Mucosa of descending colon (tissue), 3 donors: ENCODE measurements around the gene ZMYM3. TPM values are rescaled to one million over a fixed set of nuclear protein-coding genes. Genes with fewer than 3 reads are reported as not detected.

ENCODE experiments used
- ATAC-seq: fragments of 200-7000 bp; cut with Tn5 transposase; one replicate; pipeline ENCODE4 v1.9.1; 2020; ENCODE audit warnings: mild to moderate bottlenecking, moderate library complexity
- DNase-seq, 3 donors: peaks; one replicate each; pipeline ENCODE4 v3.0.0-alpha.2; 2020
- H3K36me3 ChIP-seq: fragments of 200-600 bp; one replicate; pipeline ENCODE4 v1.8.0; 2021; ENCODE audit warnings: low read depth, mild to moderate bottlenecking
- H3K4me1 ChIP-seq: fragments of 200-600 bp; one replicate; pipeline ENCODE4 v1.8.0; 2021; ENCODE audit warnings: low read depth, mild to moderate bottlenecking
- H3K4me3 ChIP-seq: fragments of 200-600 bp; one replicate; pipeline ENCODE4 v1.8.0; 2021; ENCODE audit warnings: mild to moderate bottlenecking
- H3K9me3 ChIP-seq: fragments of 200-600 bp; one replicate; pipeline ENCODE4 v1.8.0; 2021; ENCODE audit warnings: mild to moderate bottlenecking
- intact Hi-C, 2 donors: fragments of 100-400 bp; cut with DNase I in 1 of 2; cut with micrococcal nuclease in 1 of 2; formaldehyde crosslinking; loops; one replicate each; pipeline versions ENCODE4 v1.11.0 to v1.11.1; 2022; cut with DNase I, micrococcal nuclease
- total RNA-seq, 3 donors: library from RNA; stranded (reverse); fragmentation: NEBNext Ultra II Directional in 2 of 3; extraction: Animal tissue kit (Norgen Biotek cat#: 25700) in 2 of 3; gene quantifications; one replicate each; pipeline versions ENCODE4 v1.2.1 to v1.2.4, GENCODE V29; 2021 to 2023
- TF ChIP-seq, protein P1 (sequence below): fragments of 200-600 bp; IDR thresholded peaks from one replicate; pipeline ENCODE4 v1.8.0; 2022; ENCODE audit warnings: antibody characterized with exemption, mild to moderate bottlenecking
- donor health status: DM: no; HTN: no; CAD: no; lungs with moderate emphysema.
- donor health status: DM: no; HTN: no; CAD: no.
- donor health status: DM: no; HTN: yes; CAD: no.

The ZMYM3 gene
- total RNA-seq, 3 donors from 2014 or later = 13.7 to 24.9 (median 16.4) TPM

- intact Hi-C loops = no loop called here
- ATAC-seq (no peak), DNase-seq (peak in 2 of 3 donors; percentile 35 to 67)
- Histone ChIP-seq H3K9me3 (no peaks in the 10 kb centered on the region), H3K36me3 (no peaks in the 10 kb centered on the region), H3K4me3 (peak overlapping the region; percentile 24), H3K4me1 (no peaks in the 10 kb centered on the region)
- TF ChIP-seq, protein P1, sequence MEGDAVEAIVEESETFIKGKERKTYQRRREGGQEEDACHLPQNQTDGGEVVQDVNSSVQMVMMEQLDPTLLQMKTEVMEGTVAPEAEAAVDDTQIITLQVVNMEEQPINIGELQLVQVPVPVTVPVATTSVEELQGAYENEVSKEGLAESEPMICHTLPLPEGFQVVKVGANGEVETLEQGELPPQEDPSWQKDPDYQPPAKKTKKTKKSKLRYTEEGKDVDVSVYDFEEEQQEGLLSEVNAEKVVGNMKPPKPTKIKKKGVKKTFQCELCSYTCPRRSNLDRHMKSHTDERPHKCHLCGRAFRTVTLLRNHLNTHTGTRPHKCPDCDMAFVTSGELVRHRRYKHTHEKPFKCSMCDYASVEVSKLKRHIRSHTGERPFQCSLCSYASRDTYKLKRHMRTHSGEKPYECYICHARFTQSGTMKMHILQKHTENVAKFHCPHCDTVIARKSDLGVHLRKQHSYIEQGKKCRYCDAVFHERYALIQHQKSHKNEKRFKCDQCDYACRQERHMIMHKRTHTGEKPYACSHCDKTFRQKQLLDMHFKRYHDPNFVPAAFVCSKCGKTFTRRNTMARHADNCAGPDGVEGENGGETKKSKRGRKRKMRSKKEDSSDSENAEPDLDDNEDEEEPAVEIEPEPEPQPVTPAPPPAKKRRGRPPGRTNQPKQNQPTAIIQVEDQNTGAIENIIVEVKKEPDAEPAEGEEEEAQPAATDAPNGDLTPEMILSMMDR = no peak
These were observed 468 bp downstream of the ZMYM3 start for GRCh38 chrX:71253253-71254091.

- TF ChIP-seq, protein P1 = no peak
- no peak for ATAC-seq
- Histone ChIP-seq H3K4me3 (no peak overlapping the region), H3K36me3 (no peaks in the 10 kb centered on the region), H3K9me3 (no peaks in the 10 kb centered on the region), H3K4me1 (no peaks in the 10 kb centered on the region)
- DNase-seq = no peak
- intact Hi-C loops = no loop called here
These were observed 1.7 kb downstream of the ZMYM3 start for GRCh38 chrX:71252221-71252620.

DNA sequence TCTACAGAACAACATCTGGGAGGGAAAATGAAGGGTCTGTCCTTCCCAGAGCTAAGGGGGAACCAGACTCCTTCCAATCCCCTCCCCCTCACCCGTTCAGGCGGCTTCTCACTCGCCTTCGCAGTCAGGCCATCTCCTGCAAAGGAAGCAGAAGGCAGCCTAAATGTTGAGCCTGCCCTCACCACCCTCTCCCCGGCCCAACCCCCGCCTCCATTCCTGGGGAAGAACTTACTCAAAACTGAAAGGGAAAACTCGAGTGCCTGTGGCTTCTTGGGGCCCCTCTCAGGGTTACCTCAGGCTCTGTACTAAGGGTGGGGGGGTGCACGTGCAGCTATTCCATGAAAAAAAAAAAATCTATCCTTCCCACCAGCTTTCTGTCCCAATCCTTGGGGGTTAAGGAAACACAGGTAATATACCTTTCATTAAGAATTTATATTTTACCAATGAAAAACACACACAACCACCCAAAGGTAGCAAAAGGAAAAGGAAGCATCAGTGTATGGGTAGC lies 2.4 kb downstream of the ZMYM3 start:
- no peak for DNase-seq
- no peaks in the 10 kb centered on the region for H3K9me3 ChIP-seq
- TF ChIP-seq, protein P1 = no peak
- H3K4me3 ChIP-seq = no peak overlapping the region
- intact Hi-C loops = no loop called here
- no peaks in the 10 kb centered on the region for H3K36me3 ChIP-seq
- H3K4me1 ChIP-seq = no peaks in the 10 kb centered on the region
- ATAC-seq = no peak

DNA sequence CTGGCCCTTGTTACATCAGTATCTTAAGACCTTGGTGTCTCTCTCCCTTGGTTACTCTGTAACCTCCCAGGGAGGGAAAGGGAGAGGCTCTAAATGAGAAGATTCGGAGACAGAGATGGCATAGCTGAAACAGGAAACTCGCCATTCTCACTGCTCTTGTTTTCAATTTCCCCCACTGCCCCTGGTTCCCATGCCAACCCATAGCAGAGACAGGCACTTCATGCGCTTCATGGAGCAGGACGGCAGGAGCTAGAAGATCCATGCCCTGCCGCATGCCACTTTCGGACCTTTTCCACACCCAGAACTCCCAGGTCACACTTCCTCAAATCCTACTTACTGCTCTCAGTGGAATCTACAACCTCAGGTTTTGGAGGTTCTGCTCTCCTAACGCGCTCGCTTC lies 3.1 kb downstream of the ZMYM3 start:
- no peak for DNase-seq
- intact Hi-C loops = no loop called here

DNA sequence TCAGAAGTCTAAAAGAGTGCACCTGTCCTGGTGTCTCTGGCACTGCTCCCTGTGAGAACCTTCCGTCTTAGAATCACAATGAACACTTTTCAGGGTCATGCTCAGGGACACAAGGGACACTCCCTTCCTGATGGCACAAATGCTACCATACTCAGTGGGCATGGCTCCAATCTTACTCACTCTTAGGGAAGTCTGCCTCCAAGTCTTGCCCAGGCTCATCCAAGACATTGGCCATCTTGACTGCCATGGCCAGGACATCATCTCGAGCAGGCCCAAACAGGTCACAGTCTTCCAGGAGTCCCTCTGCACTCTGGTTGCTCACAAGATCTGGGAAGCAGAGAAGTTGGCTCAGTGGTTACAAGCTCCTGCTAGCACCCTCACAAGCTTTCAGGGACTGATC lies 8.8 kb downstream of the ZMYM3 start:
- ATAC-seq = peak; percentile 35
- TF ChIP-seq, protein P1 = no peak
- DNase-seq = no peak
- intact Hi-C loops = no loop called here
- Histone ChIP-seq H3K36me3 (no peaks in the 10 kb centered on the region), H3K4me1 (no peaks in the 10 kb centered on the region), H3K9me3 (no peaks in the 10 kb centered on the region), H3K4me3 (no peak overlapping the region)

More for the DNA sequence above, 3.1 kb downstream of the ZMYM3 start:
- H3K4me3 ChIP-seq = no peak overlapping the region
- H3K9me3 ChIP-seq = no peaks in the 10 kb centered on the region
- no peaks in the 10 kb centered on the region for H3K36me3 ChIP-seq
- TF ChIP-seq, protein P1 = no peak
- no peaks in the 10 kb centered on the region for H3K4me1 ChIP-seq
- ATAC-seq = no peak
